NT2/D1 (cell line): Measurements from ENCODE around the gene GSK3B.

ENCODE experiments used
- SUZ12 ChIP-seq: IDR thresholded peaks from 2 replicates; pipeline ENCODE4 v1.6.1; 2011; ENCODE audit not compliant: insufficient read length, insufficient read depth; ENCODE audit errors: extremely low read depth
- ZNF274 ChIP-seq: IDR thresholded peaks from 2 replicates; pipeline ENCODE4 v1.6.1; 2011; ENCODE audit warnings: mild to moderate bottlenecking, low read depth, low read length

DNA sequence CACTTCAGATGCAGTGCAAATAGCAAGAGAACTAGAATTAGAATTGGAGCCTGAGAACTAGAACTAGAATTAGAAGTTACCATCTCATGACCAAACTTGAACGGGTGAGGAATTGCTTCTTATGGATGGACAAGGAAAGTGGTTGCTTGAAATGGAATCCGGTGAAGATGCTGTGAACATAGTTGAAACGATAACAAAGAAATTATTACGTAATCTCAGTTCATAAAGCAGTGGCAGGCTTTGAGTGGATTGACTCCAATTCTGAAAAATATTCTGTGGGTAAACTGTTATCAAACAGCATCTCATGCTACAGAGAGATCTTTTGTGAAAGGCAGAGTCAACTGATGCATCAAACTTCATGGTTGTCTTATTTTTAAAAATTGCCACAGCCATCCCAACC, 48.0 kb upstream of the GSK3B start:
- TF ChIP-seq ZNF274 = no peak
- no peak for TF ChIP-seq SUZ12
